ENCODE measurements around the gene STMN3.

DNA sequence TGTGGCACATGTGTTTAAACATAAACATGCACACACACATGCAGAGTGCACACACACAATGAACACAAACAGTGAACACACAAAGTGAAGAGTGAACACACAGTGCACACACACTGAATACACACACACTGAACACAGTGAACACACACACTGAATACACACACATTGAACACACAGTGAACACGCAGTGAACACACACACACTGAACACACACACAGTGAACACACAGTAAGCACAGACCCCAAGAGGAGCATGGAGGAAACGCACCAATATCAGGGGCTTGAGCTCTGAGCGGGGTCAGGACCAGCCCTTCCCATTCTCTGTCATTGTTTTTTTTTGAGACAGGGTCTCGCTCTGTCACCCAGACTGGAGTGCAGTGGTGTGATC is 62.1 kb downstream of the STMN3 start:
- TF ChIP-seq, protein P1, sequence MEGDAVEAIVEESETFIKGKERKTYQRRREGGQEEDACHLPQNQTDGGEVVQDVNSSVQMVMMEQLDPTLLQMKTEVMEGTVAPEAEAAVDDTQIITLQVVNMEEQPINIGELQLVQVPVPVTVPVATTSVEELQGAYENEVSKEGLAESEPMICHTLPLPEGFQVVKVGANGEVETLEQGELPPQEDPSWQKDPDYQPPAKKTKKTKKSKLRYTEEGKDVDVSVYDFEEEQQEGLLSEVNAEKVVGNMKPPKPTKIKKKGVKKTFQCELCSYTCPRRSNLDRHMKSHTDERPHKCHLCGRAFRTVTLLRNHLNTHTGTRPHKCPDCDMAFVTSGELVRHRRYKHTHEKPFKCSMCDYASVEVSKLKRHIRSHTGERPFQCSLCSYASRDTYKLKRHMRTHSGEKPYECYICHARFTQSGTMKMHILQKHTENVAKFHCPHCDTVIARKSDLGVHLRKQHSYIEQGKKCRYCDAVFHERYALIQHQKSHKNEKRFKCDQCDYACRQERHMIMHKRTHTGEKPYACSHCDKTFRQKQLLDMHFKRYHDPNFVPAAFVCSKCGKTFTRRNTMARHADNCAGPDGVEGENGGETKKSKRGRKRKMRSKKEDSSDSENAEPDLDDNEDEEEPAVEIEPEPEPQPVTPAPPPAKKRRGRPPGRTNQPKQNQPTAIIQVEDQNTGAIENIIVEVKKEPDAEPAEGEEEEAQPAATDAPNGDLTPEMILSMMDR (IDR thresholded peaks at IDR 0.05): no peak
- TF ChIP-seq POLR2A (IDR thresholded peaks at IDR 0.05): no peak

Measured in uterus (tissue), 2 donors.